GM21737 (cell line): ENCODE results near the gene NPPC.
"Not testable (repeated sequence)": the region's sequence is repeated elsewhere in the genome, so short reads cannot be mapped to it uniquely, and the experiment has no call there.

Experiments
- ATAC-seq: cut with Tn5 transposase; IDR thresholded peaks from one replicate; pipeline ENCODE4 v1.9.1; 2021; ENCODE audit warnings: mild to moderate bottlenecking, moderate library complexity; ENCODE audit not compliant: unreplicated experiment

Gene NPPC

DNA sequence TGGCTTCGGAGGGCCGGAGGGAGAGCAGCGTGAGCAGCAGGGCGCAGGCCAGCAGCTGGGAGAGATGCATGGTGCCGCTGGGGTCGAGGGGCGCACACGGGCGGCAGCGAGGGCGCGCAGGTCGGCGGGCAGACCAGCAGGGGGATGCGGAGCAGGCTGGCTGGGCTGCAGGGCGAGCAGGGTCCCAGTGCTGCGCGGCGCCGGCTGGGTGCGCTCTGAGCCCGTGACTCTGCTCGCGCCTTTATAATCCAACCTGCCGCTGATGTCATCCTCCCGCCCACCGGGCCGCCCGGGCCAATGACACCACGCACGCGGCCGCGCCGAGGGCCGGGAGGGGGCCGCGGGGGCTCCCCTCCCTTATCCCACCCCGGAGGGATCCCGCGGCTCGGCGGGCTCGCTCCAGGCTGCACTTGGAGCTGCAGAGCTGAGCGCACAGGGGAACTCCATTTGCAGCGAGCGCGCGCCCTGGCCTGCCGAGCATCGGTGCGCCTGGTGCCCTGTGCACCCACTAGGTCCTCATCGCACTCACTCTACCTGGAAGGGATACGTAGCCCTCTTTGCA, at the start of gene NPPC:
TSS of gene NPPC (minus strand) at position 217 of the 562 bp plus-strand sequence. CDS start at position 70, 147 bp downstream.
- peak; percentile 60 for ATAC-seq

GRCh38 chr2:231975001-231975400, 48.8 kb upstream of the NPPC start:
- no peak for ATAC-seq

- no peak for ATAC-seq
Observed at GRCh38 chr2:231970461-231970860, 44.3 kb upstream of the NPPC start.

- ATAC-seq: no peak
Observed at GRCh38 chr2:231968820-231969219, 42.6 kb upstream of the NPPC start.

- no peak for ATAC-seq
Observed at GRCh38 chr2:231966886-231967285, 40.7 kb upstream of the NPPC start.

- ATAC-seq: no peak
Observed at GRCh38 chr2:231965102-231965501, 38.9 kb upstream of the NPPC start.

DNA sequence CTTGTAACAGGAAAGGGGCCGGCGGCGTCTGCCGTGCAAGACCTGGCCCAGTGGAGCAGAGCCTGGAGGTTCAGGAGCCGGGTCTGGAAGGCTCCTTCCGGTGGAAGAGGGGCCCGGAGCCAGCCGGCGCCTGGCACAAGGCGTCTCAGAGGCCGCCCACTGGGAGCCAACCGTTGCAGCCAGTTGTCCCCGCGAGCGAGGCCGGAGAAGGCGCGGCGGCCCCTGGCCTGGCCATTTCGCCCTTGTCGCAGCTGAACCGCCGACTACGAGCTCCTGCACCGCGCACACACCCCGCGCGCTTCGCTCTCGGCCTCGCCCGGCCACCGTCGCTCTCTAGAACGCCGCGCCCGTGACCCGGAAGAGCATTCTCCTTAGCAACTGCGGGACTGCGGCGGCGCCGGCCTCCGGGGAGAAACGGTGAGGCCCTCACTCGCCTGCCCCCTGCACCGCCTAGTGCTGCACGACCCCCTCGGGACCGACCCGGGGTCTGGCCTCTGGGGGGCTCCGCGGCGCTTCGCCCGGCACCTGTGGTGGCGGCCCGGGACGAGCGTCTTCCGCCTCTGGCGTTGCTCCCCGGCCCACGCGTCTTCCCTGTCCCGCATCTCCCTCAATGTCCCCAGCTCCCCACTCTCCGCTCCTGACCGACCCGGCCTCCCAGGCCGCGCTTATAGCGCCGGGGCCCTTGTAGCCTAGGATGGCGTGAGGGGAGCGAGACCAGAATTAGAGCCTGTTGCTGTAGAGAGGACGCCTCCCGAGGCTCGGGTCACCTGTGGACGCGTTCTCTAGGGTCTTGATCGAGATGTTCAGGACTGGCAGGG, 35.4 kb upstream of the NPPC start, which contains the start of gene DIS3L2:
TSS of gene DIS3L2 (plus strand) at position 365 of the 818 bp plus-strand sequence. CDS start 53,215 bp downstream, outside the sequence.
- ATAC-seq: peak; percentile 90

DNA sequence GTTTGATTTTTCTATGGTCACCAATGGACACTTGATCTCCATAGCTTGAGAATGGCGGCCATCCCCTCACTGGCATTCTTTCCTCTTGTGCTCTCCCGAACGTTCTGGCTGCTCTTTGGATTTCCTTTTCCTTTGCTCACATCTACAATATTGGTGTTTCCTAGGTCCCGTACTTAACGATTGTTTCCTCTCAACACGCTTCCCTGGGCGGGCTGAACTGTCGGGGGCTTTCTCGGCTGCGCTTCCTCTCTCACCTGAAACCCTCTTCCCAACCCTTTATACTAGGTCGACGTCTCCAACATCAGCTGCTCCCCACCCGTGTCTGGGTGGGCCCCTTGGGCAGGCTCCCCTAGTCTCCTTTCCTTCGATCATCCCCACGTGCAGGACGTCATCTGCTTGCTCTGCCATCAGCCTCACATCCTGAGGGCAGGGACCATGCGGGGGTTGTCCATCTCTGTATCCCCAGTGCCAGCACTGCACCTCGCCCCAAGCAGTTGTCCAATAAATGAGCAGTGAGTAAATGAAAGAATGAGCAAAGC, 34.7 kb upstream of the NPPC start:
- ATAC-seq: peak; percentile 18

- ATAC-seq: no peak
Observed at GRCh38 chr2:231957913-231958763, 31.9 kb upstream of the NPPC start.

- no peak for ATAC-seq
Observed at GRCh38 chr2:231955758-231956472, 29.7 kb upstream of the NPPC start.

GRCh38 chr2:231951452-231952035, 25.3 kb upstream of the NPPC start:
- no peak for ATAC-seq

DNA sequence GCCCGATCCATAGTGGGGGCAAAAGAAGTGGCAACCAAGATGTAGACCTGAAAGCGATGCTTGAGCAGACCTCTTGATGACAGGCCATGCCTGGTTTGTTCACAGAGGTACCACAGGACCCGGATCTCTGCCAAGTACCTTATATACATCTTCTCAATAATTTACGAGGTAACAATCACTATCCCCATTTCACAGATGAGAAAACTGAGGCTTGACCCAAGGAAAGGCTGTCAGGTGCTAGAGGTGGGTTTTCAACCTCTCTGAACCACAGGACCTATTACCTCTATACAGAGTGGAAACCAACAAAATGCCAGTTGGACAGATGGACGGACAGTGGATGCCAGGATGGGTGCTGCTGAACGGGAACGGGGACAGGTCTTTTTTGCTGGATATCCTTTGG, 21.5 kb upstream of the NPPC start:
- no peak for ATAC-seq

GRCh38 chr2:231947112-231947511, 20.9 kb upstream of the NPPC start:
- ATAC-seq: not testable (repeated sequence)

DNA sequence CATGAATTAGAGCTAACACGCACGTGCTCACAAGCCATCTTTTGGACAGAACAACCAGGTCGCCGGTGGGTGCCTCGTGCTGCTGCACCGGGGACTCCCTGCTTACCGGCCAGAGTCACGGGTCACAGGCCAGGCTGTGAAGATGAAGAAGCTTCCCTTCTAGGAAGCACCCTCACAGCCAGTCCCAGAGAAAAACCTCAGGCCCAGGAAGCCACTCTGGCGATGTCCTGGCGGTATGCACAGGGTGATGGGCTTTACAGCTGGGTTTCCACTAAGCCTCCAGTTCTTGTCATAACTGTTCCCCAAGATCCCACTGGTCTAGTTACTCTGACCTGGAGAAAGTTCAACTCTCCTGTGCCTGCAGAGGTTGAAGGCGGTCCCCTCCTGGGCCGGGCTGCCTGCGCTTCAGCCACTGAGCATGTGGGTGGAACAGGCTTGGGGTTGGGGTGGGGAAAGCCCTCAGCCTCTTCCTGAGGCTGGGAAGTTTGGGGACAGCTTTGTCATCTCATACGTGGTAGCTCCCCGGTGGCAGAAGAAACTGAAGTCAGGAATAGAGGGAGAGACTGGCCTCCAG, 20.1 kb upstream of the NPPC start:
- no peak for ATAC-seq

GRCh38 chr2:231942180-231942579, 16.0 kb upstream of the NPPC start:
- no peak for ATAC-seq

- ATAC-seq: no peak
Observed at GRCh38 chr2:231941673-231942072, 15.5 kb upstream of the NPPC start.

GRCh38 chr2:231940795-231941194, 14.6 kb upstream of the NPPC start:
- no peak for ATAC-seq

GRCh38 chr2:231939022-231939421, 12.8 kb upstream of the NPPC start:
- ATAC-seq: no peak

GRCh38 chr2:231937057-231937456, 10.9 kb upstream of the NPPC start:
- no peak for ATAC-seq

GRCh38 chr2:231936491-231936890, 10.3 kb upstream of the NPPC start:
- ATAC-seq: no peak
